K562 (cell line): ENCODE data around the gene COA3. TPM values are rescaled to one million over a fixed set of nuclear protein-coding genes. Genes with fewer than 3 reads are reported as not detected.

Experiments
- BCOR ChIP-seq: fragments of 450-650 bp; IDR thresholded peaks from 2 replicates; pipeline ENCODE4 v1.6.1; 2016
- CXXC5 ChIP-seq: fragments of 250-450 bp; sonication (Bioruptor Pico); IDR thresholded peaks from 2 replicates; pipeline ENCODE4 v1.8.0; 2022; ENCODE audit warnings: inconsistent platforms, mild to moderate bottlenecking, moderate library complexity
- FOXJ3 ChIP-seq: sonication (generic); formaldehyde crosslinking; IDR thresholded peaks from 2 replicates; pipeline ENCODE4 v1.4.0; 2020; ENCODE audit warnings: mild to moderate bottlenecking, missing genetic modification reagents
- FOXK1 ChIP-seq: sonication (generic); formaldehyde crosslinking; IDR thresholded peaks from 2 replicates; pipeline ENCODE4 v1.8.0; 2022; ENCODE audit warnings: missing genetic modification reagents, mild to moderate bottlenecking, borderline replicate concordance
- FOXK2 ChIP-seq, 2 experiments: fragments of 450-650 bp; IDR thresholded peaks in 1 of 2; conservative IDR thresholded peaks in 1 of 2; 2 replicates each; pipeline ENCODE4 v1.6.1; 2016; ENCODE audit warnings: low read depth in 2 of 2, mild to moderate bottlenecking in 1 of 2
- KLF16 ChIP-seq: IDR thresholded peaks from 2 replicates; pipeline ENCODE4 v1.6.1; 2016; ENCODE audit warnings: antibody characterized with exemption
- L3MBTL2 ChIP-seq: fragments of 450-650 bp; IDR thresholded peaks from 2 replicates; pipeline ENCODE4 v1.6.1; 2016; ENCODE audit warnings: mild to moderate bottlenecking, moderate library complexity
- NBN ChIP-seq: fragments of 450-650 bp; IDR thresholded peaks from 2 replicates; pipeline ENCODE4 v1.6.1; 2016; ENCODE audit warnings: low read depth, mild to moderate bottlenecking
- NCOA1 ChIP-seq: fragments of 450-650 bp; IDR thresholded peaks from 2 replicates; pipeline ENCODE4 v1.6.1; 2016; ENCODE audit warnings: low read depth
- NFIC ChIP-seq: fragments of 450-650 bp; IDR thresholded peaks from 2 replicates; pipeline ENCODE4 v1.6.1; 2017; ENCODE audit warnings: mild to moderate bottlenecking, inconsistent platforms
- NRF1 ChIP-seq, 2 experiments: fragments of 450-650 bp; IDR thresholded peaks in 1 of 2; conservative IDR thresholded peaks in 1 of 2; 2 replicates each; pipeline ENCODE4 v1.6.1; 2014; ENCODE audit warnings: mild to moderate bottlenecking in 2 of 2
- POLR2AphosphoS5 ChIP-seq: IDR thresholded peaks from 2 replicates; pipeline ENCODE4 v1.6.1; 2011; ENCODE audit warnings: mild to moderate bottlenecking, low read depth, low read length, moderate library complexity; ENCODE audit not compliant: control insufficient read depth, insufficient read depth
- RFX5 ChIP-seq: IDR thresholded peaks from 2 replicates; pipeline ENCODE4 v1.6.1; 2011; ENCODE audit warnings: low read depth, mild to moderate bottlenecking, improper control_type of control experiment, low read length
- SMARCE1 ChIP-seq: fragments of 450-650 bp; IDR thresholded peaks from 2 replicates; pipeline ENCODE4 v1.7.1; 2016; ENCODE audit warnings: mild to moderate bottlenecking
- SOX6 ChIP-seq: fragments of 450-650 bp; IDR thresholded peaks from 2 replicates; pipeline ENCODE4 v1.6.1; 2014; ENCODE audit warnings: mild to moderate bottlenecking
- TAL1 ChIP-seq: fragments of 450-650 bp; IDR thresholded peaks from 2 replicates; pipeline ENCODE4 v1.6.1; 2016; ENCODE audit warnings: mild to moderate bottlenecking
- TBL1XR1 ChIP-seq, 2 experiments: IDR thresholded peaks; 2 replicates each; pipeline ENCODE4 v1.6.1; 2012; ENCODE audit warnings: improper control_type of control experiment in 2 of 2, low read length in 2 of 2, mild to moderate bottlenecking in 1 of 2
- ZNF239 ChIP-seq: fragments of 250-450 bp; sonication (Bioruptor Pico); IDR thresholded peaks from 2 replicates; pipeline ENCODE4 v1.4.0; 2020; ENCODE audit warnings: mild to moderate bottlenecking
- polyA plus RNA-seq, 8 experiments: library from polyadenylated mRNA; depleted of rRNA in 4 of 8; stranded (reverse) in 5 of 8; unstranded in 3 of 8; fragments of >200 nt; fragmentation: Nextera tagmentation in 2 of 8; fragmentation: Illumina TruSeq in 1 of 8; extraction: Ambion mirVana in 2 of 8; extraction: Trizol in 1 of 8; gene quantifications; 2 replicates each; pipeline versions ENCODE4 v1.2.1 to v1.2.3, GENCODE V29; 2011 to 2014; ENCODE audit warnings: inconsistent platforms in 1 of 8, missing spikeins in 1 of 8
- total RNA-seq, 7 experiments: library from RNA; depleted of rRNA in 6 of 7; stranded (reverse); fragments of >200 nt in 6 of 7; fragmentation: Illumina TruSeq in 2 of 7; extraction: Trizol in 2 of 7; gene quantifications; 2 replicates each; pipeline versions ENCODE4 v1.2.1 to v1.2.3, GENCODE V29; 2011 to 2021; ENCODE audit warnings: low replicate concordance in 1 of 7
- TF ChIP-seq, protein P1 (sequence below): fragments of 200-800 bp; sonication (Bioruptor generic); IDR thresholded peaks from 2 replicates; pipeline ENCODE4 v1.6.1; 2017; ENCODE audit warnings: missing genetic modification characterization, missing compliant biosample characterization
- TF ChIP-seq, protein P2 (sequence below), 2 experiments: fragments of 450-650 bp; IDR thresholded peaks; 2 replicates each; pipeline ENCODE4 v1.6.1; 2018; ENCODE audit warnings: mild to moderate bottlenecking in 2 of 2, low read depth in 1 of 2; ENCODE audit not compliant: partially characterized antibody in 2 of 2
- TF ChIP-seq, protein P3 (sequence below): fragments of 450-650 bp; IDR thresholded peaks from 2 replicates; pipeline ENCODE4 v1.6.1; 2016; ENCODE audit warnings: missing biosample characterization, missing genetic modification characterization
- TF ChIP-seq, protein P4 (sequence below): fragments of 450-650 bp; IDR thresholded peaks from 2 replicates; pipeline ENCODE4 v1.6.1; 2016; ENCODE audit warnings: antibody characterized with exemption

Gene COA3
- total and polyA plus RNA-seq, 9 of the 15 experiments (the other 6 are each of a cell fraction or from before 2014, with no cell fraction given): 49.6 to 153 (median 61.4) TPM

DNA sequence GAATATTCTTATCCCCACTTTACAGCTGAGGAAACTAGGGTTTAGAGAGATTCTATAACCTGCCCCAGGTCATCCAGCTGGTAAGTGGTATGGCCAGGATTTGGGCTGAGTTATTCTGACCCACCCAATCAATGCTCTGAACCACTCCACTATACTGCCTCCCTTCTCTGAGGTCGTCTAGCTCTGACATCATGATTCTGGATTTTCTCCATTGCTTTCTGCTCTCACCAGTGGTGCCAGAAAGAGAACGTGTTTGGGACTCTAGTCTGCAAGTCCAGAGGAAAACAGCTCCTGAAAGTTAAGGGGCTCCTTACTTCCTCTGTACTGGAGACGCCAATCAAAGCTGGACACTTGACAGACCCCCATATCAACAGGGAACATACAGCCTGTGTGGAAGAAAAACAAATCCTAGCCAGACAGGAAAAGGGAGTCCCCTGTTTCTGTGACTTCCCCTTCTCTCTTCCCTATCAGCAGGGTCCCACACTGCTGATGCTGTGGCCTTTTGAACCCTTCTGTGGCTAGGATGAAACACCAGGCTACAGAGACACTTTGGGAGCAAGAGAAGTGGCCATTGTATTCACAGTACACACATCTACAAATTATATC is 47.7 kb downstream of the COA3 start (continued):
- TF ChIP-seq, protein P1, sequence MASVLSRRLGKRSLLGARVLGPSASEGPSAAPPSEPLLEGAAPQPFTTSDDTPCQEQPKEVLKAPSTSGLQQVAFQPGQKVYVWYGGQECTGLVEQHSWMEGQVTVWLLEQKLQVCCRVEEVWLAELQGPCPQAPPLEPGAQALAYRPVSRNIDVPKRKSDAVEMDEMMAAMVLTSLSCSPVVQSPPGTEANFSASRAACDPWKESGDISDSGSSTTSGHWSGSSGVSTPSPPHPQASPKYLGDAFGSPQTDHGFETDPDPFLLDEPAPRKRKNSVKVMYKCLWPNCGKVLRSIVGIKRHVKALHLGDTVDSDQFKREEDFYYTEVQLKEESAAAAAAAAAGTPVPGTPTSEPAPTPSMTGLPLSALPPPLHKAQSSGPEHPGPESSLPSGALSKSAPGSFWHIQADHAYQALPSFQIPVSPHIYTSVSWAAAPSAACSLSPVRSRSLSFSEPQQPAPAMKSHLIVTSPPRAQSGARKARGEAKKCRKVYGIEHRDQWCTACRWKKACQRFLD (CRISPR knock-in tag): peak; percentile 55; the same call in 1 of the 2 replicates
- peak; percentile 37; the same call in 1 of the 2 replicates for TF ChIP-seq CXXC5 (CRISPR knock-in tag)
- peak; percentile 84 for TF ChIP-seq POLR2AphosphoS5
- peak; percentile 47 to 53; a peak in 2 of 4 replicates for TF ChIP-seq FOXK2 (conservative IDR thresholded peaks at IDR 0.05 in 1 of 2, IDR thresholded peaks at IDR 0.05 in 1 of 2; ENCODE audit: low read depth in 2 of 2)
- TF ChIP-seq RFX5: no peak
- TF ChIP-seq NFIC: peak; percentile 89
- 0 out of 2 replicates have a peak, but pooled peaks have one; percentile 19 for TF ChIP-seq ZNF239 (CRISPR knock-in tag)
- peak; percentile 97 for TF ChIP-seq KLF16
- TF ChIP-seq, protein P2, sequence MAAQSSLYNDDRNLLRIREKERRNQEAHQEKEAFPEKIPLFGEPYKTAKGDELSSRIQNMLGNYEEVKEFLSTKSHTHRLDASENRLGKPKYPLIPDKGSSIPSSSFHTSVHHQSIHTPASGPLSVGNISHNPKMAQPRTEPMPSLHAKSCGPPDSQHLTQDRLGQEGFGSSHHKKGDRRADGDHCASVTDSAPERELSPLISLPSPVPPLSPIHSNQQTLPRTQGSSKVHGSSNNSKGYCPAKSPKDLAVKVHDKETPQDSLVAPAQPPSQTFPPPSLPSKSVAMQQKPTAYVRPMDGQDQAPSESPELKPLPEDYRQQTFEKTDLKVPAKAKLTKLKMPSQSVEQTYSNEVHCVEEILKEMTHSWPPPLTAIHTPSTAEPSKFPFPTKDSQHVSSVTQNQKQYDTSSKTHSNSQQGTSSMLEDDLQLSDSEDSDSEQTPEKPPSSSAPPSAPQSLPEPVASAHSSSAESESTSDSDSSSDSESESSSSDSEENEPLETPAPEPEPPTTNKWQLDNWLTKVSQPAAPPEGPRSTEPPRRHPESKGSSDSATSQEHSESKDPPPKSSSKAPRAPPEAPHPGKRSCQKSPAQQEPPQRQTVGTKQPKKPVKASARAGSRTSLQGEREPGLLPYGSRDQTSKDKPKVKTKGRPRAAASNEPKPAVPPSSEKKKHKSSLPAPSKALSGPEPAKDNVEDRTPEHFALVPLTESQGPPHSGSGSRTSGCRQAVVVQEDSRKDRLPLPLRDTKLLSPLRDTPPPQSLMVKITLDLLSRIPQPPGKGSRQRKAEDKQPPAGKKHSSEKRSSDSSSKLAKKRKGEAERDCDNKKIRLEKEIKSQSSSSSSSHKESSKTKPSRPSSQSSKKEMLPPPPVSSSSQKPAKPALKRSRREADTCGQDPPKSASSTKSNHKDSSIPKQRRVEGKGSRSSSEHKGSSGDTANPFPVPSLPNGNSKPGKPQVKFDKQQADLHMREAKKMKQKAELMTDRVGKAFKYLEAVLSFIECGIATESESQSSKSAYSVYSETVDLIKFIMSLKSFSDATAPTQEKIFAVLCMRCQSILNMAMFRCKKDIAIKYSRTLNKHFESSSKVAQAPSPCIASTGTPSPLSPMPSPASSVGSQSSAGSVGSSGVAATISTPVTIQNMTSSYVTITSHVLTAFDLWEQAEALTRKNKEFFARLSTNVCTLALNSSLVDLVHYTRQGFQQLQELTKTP (IDR thresholded peaks at IDR 0.05; ENCODE audit: low read depth in 1 of 2, partially characterized antibody in 2 of 2): peak in 1 of 2 experiments; percentile 14
- peak; percentile 89 for TF ChIP-seq SMARCE1
- 0 out of 4 replicates have a peak, but pooled peaks of 1 of the 2 experiments have one; percentile 16 for TF ChIP-seq NRF1 (conservative IDR thresholded peaks at IDR 0.05 in 1 of 2, IDR thresholded peaks at IDR 0.05 in 1 of 2)
- TF ChIP-seq, protein P3, sequence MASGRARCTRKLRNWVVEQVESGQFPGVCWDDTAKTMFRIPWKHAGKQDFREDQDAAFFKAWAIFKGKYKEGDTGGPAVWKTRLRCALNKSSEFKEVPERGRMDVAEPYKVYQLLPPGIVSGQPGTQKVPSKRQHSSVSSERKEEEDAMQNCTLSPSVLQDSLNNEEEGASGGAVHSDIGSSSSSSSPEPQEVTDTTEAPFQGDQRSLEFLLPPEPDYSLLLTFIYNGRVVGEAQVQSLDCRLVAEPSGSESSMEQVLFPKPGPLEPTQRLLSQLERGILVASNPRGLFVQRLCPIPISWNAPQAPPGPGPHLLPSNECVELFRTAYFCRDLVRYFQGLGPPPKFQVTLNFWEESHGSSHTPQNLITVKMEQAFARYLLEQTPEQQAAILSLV (tag): no peak
- peak; percentile 86 for TF ChIP-seq SOX6
- TF ChIP-seq TBL1XR1 (IDR thresholded peaks at IDR 0.05; ENCODE audit: low read length in 2 of 2): peak; percentile 60 to 90; a peak in 3 of 4 replicates
- peak; percentile 92 for TF ChIP-seq TAL1
- TF ChIP-seq NBN: 0 out of 2 replicates have a peak, but pooled peaks have one; percentile 32
- TF ChIP-seq FOXK1 (CRISPR knock-in tag): no peak
- peak; percentile 62; the same call in 1 of the 2 replicates for TF ChIP-seq NCOA1
- no peak for TF ChIP-seq FOXJ3
- TF ChIP-seq, protein P4, sequence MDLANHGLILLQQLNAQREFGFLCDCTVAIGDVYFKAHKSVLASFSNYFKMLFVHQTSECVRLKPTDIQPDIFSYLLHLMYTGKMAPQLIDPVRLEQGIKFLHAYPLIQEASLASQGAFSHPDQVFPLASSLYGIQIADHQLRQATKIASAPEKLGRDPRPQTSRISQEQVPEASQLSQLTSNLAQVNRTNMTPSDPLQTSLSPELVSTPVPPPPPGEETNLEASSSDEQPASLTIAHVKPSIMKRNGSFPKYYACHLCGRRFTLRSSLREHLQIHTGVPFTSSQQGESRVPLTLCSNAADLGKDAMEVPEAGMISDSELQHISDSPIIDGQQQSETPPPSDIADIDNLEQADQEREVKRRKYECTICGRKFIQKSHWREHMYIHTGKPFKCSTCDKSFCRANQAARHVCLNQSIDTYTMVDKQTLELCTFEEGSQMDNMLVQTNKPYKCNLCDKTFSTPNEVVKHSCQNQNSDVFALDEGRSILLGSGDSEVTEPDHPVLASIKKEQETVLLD: peak; percentile 28; the same call in 1 of the 2 replicates
- TF ChIP-seq L3MBTL2: peak; percentile 18; the same call in 1 of the 2 replicates
- peak; percentile 65; the same call in 1 of the 2 replicates for TF ChIP-seq BCOR
